Peyer's patch (tissue), 4 donors: ENCODE data around the gene C3orf49.

Source experiments
- CTCF ChIP-seq, 6 experiments: fragments of 450-650 bp in 4 of 6; fragments of 200-600 bp in 2 of 6; sonication (generic) in 1 of 6; IDR thresholded peaks; one replicate each; pipeline ENCODE4 v1.5.1; 2017 to 2019; ENCODE audit warnings: antibody characterized with exemption in 6 of 6, mild to moderate bottlenecking in 3 of 6, moderate library complexity in 1 of 6
- POLR2A ChIP-seq, 2 donors: fragments of 450-650 bp; IDR thresholded peaks; one replicate each; pipeline ENCODE4 v1.5.1; 2017; ENCODE audit warnings: antibody characterized with exemption in 2 of 2, mild to moderate bottlenecking in 2 of 2, moderate library complexity in 2 of 2

GRCh38 chr3:63842127-63842526 lies 23.0 kb downstream of the C3orf49 start:
- TF ChIP-seq CTCF (IDR thresholded peaks at IDR 0.05) (no peak), POLR2A (IDR thresholded peaks at IDR 0.05) (no peak)
